ENCODE data around the gene SLC25A43.
A peak's percentile ranks its signal among the peaks of the same experiment; 100 is the strongest.

SLC25A43 gene

DNA sequence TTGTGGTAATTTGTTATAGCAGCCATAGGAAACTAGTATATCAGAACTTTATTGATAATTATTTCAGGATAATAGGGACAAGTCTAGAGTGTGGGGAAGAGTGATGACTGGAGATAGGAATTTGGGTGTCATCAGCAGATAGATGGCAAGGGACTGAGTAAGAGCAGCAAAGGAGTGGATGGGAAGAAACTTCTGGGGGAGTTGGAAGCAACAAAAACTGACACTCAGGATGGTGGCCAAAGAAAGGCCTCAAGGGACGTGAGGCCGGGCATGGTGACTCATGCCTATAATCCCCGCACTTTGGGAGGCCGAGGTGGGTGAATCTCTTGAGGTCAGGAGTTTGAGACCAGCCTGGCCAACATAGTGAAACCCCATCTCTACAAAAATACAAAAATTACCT lies 60.0 kb downstream of the SLC25A43 start:
- Histone ChIP-seq H3K14ac (ENCODE audit: low read length in 2 of 2) (no peak overlapping the region), H3K4ac (ENCODE audit: low read depth in 1 of 2, low read length in 2 of 2) (no peak overlapping the region), H3K27ac (ENCODE audit: low read length, poor library complexity, severe bottlenecking) (no peak overlapping the region), H4K91ac (ENCODE audit: low read length) (no peak overlapping the region), H3K79me1 (replicated peaks; ENCODE audit: low read length, poor library complexity, severe bottlenecking) (no peaks in the 10 kb centered on the region), H3K9me3 (ENCODE audit: control insufficient read depth, low read length) (no peaks in the 10 kb centered on the region), H2BK120ac (ENCODE audit: low read depth, low read length) (no peak overlapping the region), H2BK5ac (ENCODE audit: low read depth, low read length, poor library complexity, severe bottlenecking) (no peak overlapping the region), H2BK15ac (ENCODE audit: low read depth, poor library complexity, severe bottlenecking) (no peak overlapping the region), H3K4me2 (ENCODE audit: low read length, poor library complexity, severe bottlenecking) (no peak overlapping the region), H3K18ac (ENCODE audit: low read depth in 1 of 2, low read length in 2 of 2) (no peak overlapping the region), H2AFZ (ENCODE audit: low read depth, low read length) (no peak overlapping the region), H2BK12ac (ENCODE audit: low read length in 2 of 2) (no peak overlapping the region), H3K27me3 (ENCODE audit: control insufficient read depth in 1 of 2, insufficient read depth in 1 of 2, low read length in 2 of 2) (no peaks in the 10 kb centered on the region), H4K8ac (ENCODE audit: low read length) (no peak overlapping the region), H3K4me1 (ENCODE audit: control insufficient read depth, insufficient read depth, low read depth, low read length) (no peaks in the 10 kb centered on the region), H3K4me3 (ENCODE audit: insufficient read depth in 1 of 2, low read depth in 1 of 2, low read length in 2 of 2) (no peak overlapping the region), H3K36me3 (ENCODE audit: control insufficient read depth in 1 of 2, insufficient read depth in 2 of 2, low read depth in 1 of 2, low read length in 2 of 2) (no peaks in the 10 kb centered on the region), H3K9ac (ENCODE audit: low read length) (no peak overlapping the region), H3K23ac (ENCODE audit: low read length in 2 of 2) (no peak overlapping the region), H2AK5ac (ENCODE audit: low read length, severe bottlenecking) (no peak overlapping the region)
- WGBS = no CpG with 5 or more reads among the region's 4 CpGs
- no peak for DNase-seq

DNA sequence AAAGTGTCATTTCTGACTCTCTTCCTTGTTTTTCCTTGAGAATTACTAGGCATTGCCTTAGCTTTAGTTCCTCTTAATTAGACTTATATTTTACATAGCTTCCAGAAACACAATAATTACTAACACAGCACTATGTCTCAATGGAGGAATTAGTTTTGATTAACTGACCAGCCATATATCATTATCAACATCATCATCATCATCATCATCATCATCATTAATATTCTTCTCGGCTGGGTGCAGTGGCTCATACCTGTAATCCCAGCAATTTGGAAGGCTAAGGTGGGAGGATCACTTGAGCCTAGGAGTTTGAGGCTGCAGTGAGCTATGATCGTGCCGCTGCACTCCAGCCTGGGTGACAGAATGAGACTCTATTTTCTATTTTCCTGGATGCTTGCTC lies 66.4 kb downstream of the SLC25A43 start:
- H3K27me3 ChIP-seq (ENCODE audit: control insufficient read depth in 1 of 2, insufficient read depth in 1 of 2, low read length in 2 of 2) = peaks cover 0 to 6% of the 10 kb centered on the region in 2 experiments
- no peak overlapping the region for H3K4me2 ChIP-seq (ENCODE audit: low read length, poor library complexity, severe bottlenecking)
- no peak overlapping the region for H3K9ac ChIP-seq (ENCODE audit: low read length)
- H2BK5ac ChIP-seq (ENCODE audit: low read depth, low read length, poor library complexity, severe bottlenecking) = no peak overlapping the region
- no peak overlapping the region for H2BK15ac ChIP-seq (ENCODE audit: low read depth, poor library complexity, severe bottlenecking)
- no peak overlapping the region for H3K27ac ChIP-seq (ENCODE audit: low read length, poor library complexity, severe bottlenecking)
- H3K4me3 ChIP-seq (ENCODE audit: insufficient read depth in 1 of 2, low read depth in 1 of 2, low read length in 2 of 2) = no peak overlapping the region
- no peak for DNase-seq
- no peak overlapping the region for H2BK120ac ChIP-seq (ENCODE audit: low read depth, low read length)
- H3K4ac ChIP-seq (ENCODE audit: low read depth in 1 of 2, low read length in 2 of 2) = no peak overlapping the region
- H3K4me1 ChIP-seq (ENCODE audit: control insufficient read depth, insufficient read depth, low read depth, low read length) = peaks cover 1% of the 10 kb centered on the region
- H3K14ac ChIP-seq (ENCODE audit: low read length in 2 of 2) = no peak overlapping the region
- no peak overlapping the region for H4K8ac ChIP-seq (ENCODE audit: low read length)
- H3K79me1 ChIP-seq (replicated peaks; ENCODE audit: low read length, poor library complexity, severe bottlenecking) = no peaks in the 10 kb centered on the region
- WGBS = 86% methylated on average over 1 of the region's 3 CpGs
- H3K23ac ChIP-seq (ENCODE audit: low read length in 2 of 2) = no peak overlapping the region
- no peak overlapping the region for H2AK5ac ChIP-seq (ENCODE audit: low read length, severe bottlenecking)
- no peak overlapping the region for H2BK12ac ChIP-seq (ENCODE audit: low read length in 2 of 2)
- peaks cover 4 to 8% of the 10 kb centered on the region in 2 experiments for H3K36me3 ChIP-seq (ENCODE audit: control insufficient read depth in 1 of 2, insufficient read depth in 2 of 2, low read depth in 1 of 2, low read length in 2 of 2)
- H2AFZ ChIP-seq (ENCODE audit: low read depth, low read length) = no peak overlapping the region
- no peak overlapping the region for H4K91ac ChIP-seq (ENCODE audit: low read length)
- no peak overlapping the region for H3K18ac ChIP-seq (ENCODE audit: low read depth in 1 of 2, low read length in 2 of 2)
- H3K9me3 ChIP-seq (ENCODE audit: control insufficient read depth, low read length) = no peaks in the 10 kb centered on the region

DNA sequence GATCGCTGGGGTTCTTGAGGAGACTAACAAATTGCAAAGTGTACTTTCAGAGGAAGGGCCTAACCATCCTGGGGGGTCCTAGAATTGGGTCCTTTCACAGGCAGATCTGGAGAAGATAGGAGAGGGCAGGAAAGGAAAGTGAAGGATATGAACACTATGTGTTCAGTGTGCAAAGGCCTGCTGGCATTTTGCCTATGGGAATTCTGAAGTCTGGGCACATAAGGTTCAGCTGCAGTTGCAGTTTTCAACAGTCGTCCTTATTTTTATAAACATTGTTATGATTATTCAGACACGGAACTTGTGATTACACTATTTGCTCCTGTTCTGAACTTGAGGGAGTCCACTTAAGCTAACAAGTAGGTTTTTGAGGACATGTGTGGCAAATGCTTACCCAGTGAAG lies 67.8 kb downstream of the SLC25A43 start:
- Histone ChIP-seq H2BK120ac (ENCODE audit: low read depth, low read length) (no peak overlapping the region), H3K9ac (ENCODE audit: low read length) (no peak overlapping the region), H3K9me3 (ENCODE audit: control insufficient read depth, low read length) (no peaks in the 10 kb centered on the region), H2AK5ac (ENCODE audit: low read length, severe bottlenecking) (no peak overlapping the region), H3K79me1 (replicated peaks; ENCODE audit: low read length, poor library complexity, severe bottlenecking) (no peaks in the 10 kb centered on the region), H4K91ac (ENCODE audit: low read length) (no peak overlapping the region), H3K27ac (ENCODE audit: low read length, poor library complexity, severe bottlenecking) (no peak overlapping the region), H4K8ac (ENCODE audit: low read length) (no peak overlapping the region), H3K14ac (ENCODE audit: low read length in 2 of 2) (no peak overlapping the region), H3K18ac (ENCODE audit: low read depth in 1 of 2, low read length in 2 of 2) (no peak overlapping the region), H3K4me2 (ENCODE audit: low read length, poor library complexity, severe bottlenecking) (no peak overlapping the region), H3K27me3 (ENCODE audit: control insufficient read depth in 1 of 2, insufficient read depth in 1 of 2, low read length in 2 of 2) (peaks cover 0 to 6% of the 10 kb centered on the region in 2 experiments), H2BK15ac (ENCODE audit: low read depth, poor library complexity, severe bottlenecking) (no peak overlapping the region), H3K4ac (ENCODE audit: low read depth in 1 of 2, low read length in 2 of 2) (no peak overlapping the region), H2AFZ (ENCODE audit: low read depth, low read length) (no peak overlapping the region), H3K4me3 (ENCODE audit: insufficient read depth in 1 of 2, low read depth in 1 of 2, low read length in 2 of 2) (no peak overlapping the region), H3K23ac (ENCODE audit: low read length in 2 of 2) (no peak overlapping the region), H2BK5ac (ENCODE audit: low read depth, low read length, poor library complexity, severe bottlenecking) (no peak overlapping the region), H3K36me3 (ENCODE audit: control insufficient read depth in 1 of 2, insufficient read depth in 2 of 2, low read depth in 1 of 2, low read length in 2 of 2) (peaks cover 6 to 18% of the 10 kb centered on the region in 2 experiments), H3K4me1 (ENCODE audit: control insufficient read depth, insufficient read depth, low read depth, low read length) (peaks cover 1% of the 10 kb centered on the region), H2BK12ac (ENCODE audit: low read length in 2 of 2) (no peak overlapping the region)
- DNase-seq = no peak
- 93% methylated on average over 3 of the region's 3 CpGs for WGBS

DNA sequence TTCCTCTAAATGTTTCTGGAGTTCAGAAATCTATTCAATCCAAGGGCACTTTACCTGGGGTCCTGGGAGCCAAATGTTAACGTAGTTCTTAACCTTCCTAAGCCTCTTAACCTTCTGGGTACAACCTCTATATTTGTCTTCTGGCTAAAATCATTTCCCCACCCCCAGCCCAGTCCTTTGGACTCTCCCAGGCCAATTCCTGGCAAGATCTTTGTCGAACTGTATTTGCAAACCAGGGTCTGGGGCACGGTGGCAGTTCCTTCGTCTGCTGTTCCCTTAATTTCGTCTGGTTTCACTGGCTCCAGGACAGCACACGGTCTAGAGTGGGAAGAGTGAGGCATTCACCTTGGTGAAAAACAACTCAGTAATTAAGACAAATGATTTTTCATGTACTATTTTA lies 68.3 kb downstream of the SLC25A43 start:
- no peak overlapping the region for H3K18ac ChIP-seq (ENCODE audit: low read depth in 1 of 2, low read length in 2 of 2)
- H4K8ac ChIP-seq (ENCODE audit: low read length) = no peak overlapping the region
- H3K14ac ChIP-seq (ENCODE audit: low read length in 2 of 2) = no peak overlapping the region
- H2AFZ ChIP-seq (ENCODE audit: low read depth, low read length) = no peak overlapping the region
- no peak for DNase-seq
- H2AK5ac ChIP-seq (ENCODE audit: low read length, severe bottlenecking) = no peak overlapping the region
- H3K79me1 ChIP-seq (replicated peaks; ENCODE audit: low read length, poor library complexity, severe bottlenecking) = no peaks in the 10 kb centered on the region
- peaks cover 0 to 6% of the 10 kb centered on the region in 2 experiments for H3K27me3 ChIP-seq (ENCODE audit: control insufficient read depth in 1 of 2, insufficient read depth in 1 of 2, low read length in 2 of 2)
- no peak overlapping the region for H2BK120ac ChIP-seq (ENCODE audit: low read depth, low read length)
- H4K91ac ChIP-seq (ENCODE audit: low read length) = no peak overlapping the region
- no peak overlapping the region for H3K23ac ChIP-seq (ENCODE audit: low read length in 2 of 2)
- H3K4me1 ChIP-seq (ENCODE audit: control insufficient read depth, insufficient read depth, low read depth, low read length) = peaks cover 1% of the 10 kb centered on the region
- H2BK15ac ChIP-seq (ENCODE audit: low read depth, poor library complexity, severe bottlenecking) = no peak overlapping the region
- no peak overlapping the region for H3K4ac ChIP-seq (ENCODE audit: low read depth in 1 of 2, low read length in 2 of 2)
- 85% methylated on average over 4 of the region's 6 CpGs for WGBS
- H3K4me3 ChIP-seq (ENCODE audit: insufficient read depth in 1 of 2, low read depth in 1 of 2, low read length in 2 of 2) = peak overlapping the region in 1 of 2 experiments; percentile 84
- H3K27ac ChIP-seq (ENCODE audit: low read length, poor library complexity, severe bottlenecking) = no peak overlapping the region
- no peaks in the 10 kb centered on the region for H3K9me3 ChIP-seq (ENCODE audit: control insufficient read depth, low read length)
- H3K36me3 ChIP-seq (ENCODE audit: control insufficient read depth in 1 of 2, insufficient read depth in 2 of 2, low read depth in 1 of 2, low read length in 2 of 2) = peaks cover 6 to 18% of the 10 kb centered on the region in 2 experiments
- H2BK5ac ChIP-seq (ENCODE audit: low read depth, low read length, poor library complexity, severe bottlenecking) = no peak overlapping the region
- H3K4me2 ChIP-seq (ENCODE audit: low read length, poor library complexity, severe bottlenecking) = no peak overlapping the region
- H3K9ac ChIP-seq (ENCODE audit: low read length) = peak overlapping the region; percentile 75
- no peak overlapping the region for H2BK12ac ChIP-seq (ENCODE audit: low read length in 2 of 2)

Measured in mesenchymal stem cell (in vitro differentiated cells and primary cell).